ACC112 (cell line): ENCODE measurements around the gene LIN52.

Source experiments
- H2AFZ ChIP-seq: fragments of 200-600 bp; sonication (generic); one replicate; pipeline ENCODE4 v1.6.0; 2017; ENCODE audit warnings: antibody characterized with exemption, low read length; ENCODE audit not compliant: unreplicated experiment
- H3K27ac ChIP-seq: fragments of 200-600 bp; sonication (generic); 2 replicates; pipeline ENCODE4 v1.5.1; 2014; ENCODE audit warnings: low read depth, mild to moderate bottlenecking, antibody characterized with exemption, low read length, moderate library complexity
- H3K27me3 ChIP-seq: fragments of 200-600 bp; sonication (generic); 2 replicates; pipeline ENCODE4 v1.6.1; 2014; ENCODE audit warnings: mild to moderate bottlenecking, antibody characterized with exemption, low read length, moderate library complexity, mixed read lengths; ENCODE audit not compliant: insufficient read depth
- H3K36me3 ChIP-seq: fragments of 200-600 bp; sonication (generic); 2 replicates; pipeline ENCODE4 v1.6.1; 2016; ENCODE audit warnings: mild to moderate bottlenecking, antibody characterized with exemption, low read length, moderate library complexity, mixed read lengths; ENCODE audit not compliant: insufficient read depth
- H3K4me1 ChIP-seq: fragments of 200-600 bp; sonication (generic); one replicate; pipeline ENCODE4 v1.6.1; 2016; ENCODE audit warnings: low read length, mixed read lengths; ENCODE audit not compliant: insufficient read depth, unreplicated experiment, control insufficient read depth
- H3K4me3 ChIP-seq: fragments of 200-600 bp; sonication (generic); 2 replicates; pipeline ENCODE4 v1.5.1; 2014; ENCODE audit warnings: mild to moderate bottlenecking, low read depth, low read length
- H3K79me2 ChIP-seq: fragments of 200-600 bp; sonication (generic); one replicate; pipeline ENCODE4 v1.6.0; 2016; ENCODE audit warnings: low read length; ENCODE audit not compliant: control insufficient read depth, unreplicated experiment, insufficient read depth

LIN52 gene

GRCh38 chr14:74190927-74191575 is 106.3 kb downstream of the LIN52 start:
- no peaks in the 10 kb centered on the region for H3K36me3 ChIP-seq
- H3K4me1 ChIP-seq: no peaks in the 10 kb centered on the region
- no peak overlapping the region for H3K27ac ChIP-seq
- no peak overlapping the region for H3K4me3 ChIP-seq
- H3K27me3 ChIP-seq: no peaks in the 10 kb centered on the region
- H2AFZ ChIP-seq: no peak overlapping the region
- H3K79me2 ChIP-seq: no peaks in the 10 kb centered on the region

- H3K4me3 ChIP-seq: no peak overlapping the region
- H3K36me3 ChIP-seq: no peaks in the 10 kb centered on the region
- no peak overlapping the region for H3K27ac ChIP-seq
- H3K79me2 ChIP-seq: no peaks in the 10 kb centered on the region
- H2AFZ ChIP-seq: no peak overlapping the region
- H3K4me1 ChIP-seq: no peaks in the 10 kb centered on the region
- H3K27me3 ChIP-seq: no peaks in the 10 kb centered on the region
These were observed 109.9 kb downstream of the LIN52 start for GRCh38 chr14:74194506-74195274.

GRCh38 chr14:74195623-74196022 is 110.9 kb downstream of the LIN52 start:
- Histone ChIP-seq H3K36me3 (no peaks in the 10 kb centered on the region), H3K27ac (no peak overlapping the region), H3K79me2 (no peaks in the 10 kb centered on the region), H3K27me3 (no peaks in the 10 kb centered on the region), H3K4me1 (no peaks in the 10 kb centered on the region), H2AFZ (no peak overlapping the region), H3K4me3 (no peak overlapping the region)

GRCh38 chr14:74198441-74199234 is 113.9 kb downstream of the LIN52 start:
- no peaks in the 10 kb centered on the region for H3K4me1 ChIP-seq
- no peak overlapping the region for H3K27ac ChIP-seq
- H3K36me3 ChIP-seq: no peaks in the 10 kb centered on the region
- H3K27me3 ChIP-seq: no peaks in the 10 kb centered on the region
- H3K79me2 ChIP-seq: no peaks in the 10 kb centered on the region
- H3K4me3 ChIP-seq: no peak overlapping the region
- H2AFZ ChIP-seq: no peak overlapping the region

- H3K36me3 ChIP-seq: no peaks in the 10 kb centered on the region
- no peaks in the 10 kb centered on the region for H3K27me3 ChIP-seq
- no peak overlapping the region for H3K27ac ChIP-seq
- H2AFZ ChIP-seq: no peak overlapping the region
- no peaks in the 10 kb centered on the region for H3K79me2 ChIP-seq
- H3K4me3 ChIP-seq: no peak overlapping the region
- no peaks in the 10 kb centered on the region for H3K4me1 ChIP-seq
These were observed 117.4 kb downstream of the LIN52 start for GRCh38 chr14:74202113-74202512.

- Histone ChIP-seq H3K4me1 (no peaks in the 10 kb centered on the region), H3K27ac (no peak overlapping the region), H2AFZ (no peak overlapping the region), H3K27me3 (no peaks in the 10 kb centered on the region), H3K36me3 (no peaks in the 10 kb centered on the region), H3K79me2 (no peaks in the 10 kb centered on the region), H3K4me3 (no peak overlapping the region)
These were observed 118.9 kb downstream of the LIN52 start for GRCh38 chr14:74203639-74204038.

- H3K4me1 ChIP-seq: no peaks in the 10 kb centered on the region
- no peaks in the 10 kb centered on the region for H3K27me3 ChIP-seq
- H2AFZ ChIP-seq: no peak overlapping the region
- H3K36me3 ChIP-seq: no peaks in the 10 kb centered on the region
- H3K27ac ChIP-seq: no peak overlapping the region
- H3K79me2 ChIP-seq: no peaks in the 10 kb centered on the region
- H3K4me3 ChIP-seq: no peak overlapping the region
These were observed 119.7 kb downstream of the LIN52 start for GRCh38 chr14:74204491-74204890.

- no peaks in the 10 kb centered on the region for H3K79me2 ChIP-seq
- H3K4me3 ChIP-seq: no peak overlapping the region
- H2AFZ ChIP-seq: no peak overlapping the region
- no peaks in the 10 kb centered on the region for H3K36me3 ChIP-seq
- no peaks in the 10 kb centered on the region for H3K27me3 ChIP-seq
- no peaks in the 10 kb centered on the region for H3K4me1 ChIP-seq
- H3K27ac ChIP-seq: no peak overlapping the region
These were observed 121.1 kb downstream of the LIN52 start for GRCh38 chr14:74205882-74206281.

- Histone ChIP-seq H3K36me3 (no peaks in the 10 kb centered on the region), H3K4me1 (no peaks in the 10 kb centered on the region), H3K27me3 (0 out of 2 replicates have a peak, but pooled peaks cover 8% of the 10 kb centered on the region), H2AFZ (no peak overlapping the region), H3K27ac (no peak overlapping the region), H3K4me3 (no peak overlapping the region), H3K79me2 (no peaks in the 10 kb centered on the region)
These were observed 123.2 kb downstream of the LIN52 start for GRCh38 chr14:74207943-74208342.

- no peak overlapping the region for H3K4me3 ChIP-seq
- no peak overlapping the region for H2AFZ ChIP-seq
- no peaks in the 10 kb centered on the region for H3K79me2 ChIP-seq
These were observed 123.9 kb downstream of the LIN52 start for GRCh38 chr14:74208642-74209041.

More at GRCh38 chr14:74208642-74209041, 123.9 kb downstream of the LIN52 start:
- Histone ChIP-seq H3K4me1 (no peaks in the 10 kb centered on the region), H3K36me3 (no peaks in the 10 kb centered on the region), H3K27ac (no peak overlapping the region), H3K27me3 (peaks cover 10% of the 10 kb centered on the region; the same call in 1 of the 2 replicates)
